HepG2 (cell line): ENCODE data around the gene TTLL4. TPM values are rescaled to one million over a fixed set of nuclear protein-coding genes. Genes with fewer than 3 reads are reported as not detected.

ENCODE experiments used
- CENPBD1 ChIP-seq: sonication (generic); formaldehyde crosslinking; IDR thresholded peaks from 2 replicates; pipeline ENCODE4 v1.8.0; 2022; ENCODE audit warnings: missing genetic modification reagents, low read depth, mild to moderate bottlenecking, borderline replicate concordance
- FIP1L1 ChIP-seq: fragments of 200-400 bp; formaldehyde crosslinking; IDR thresholded peaks from 2 replicates; pipeline ENCODE4 v1.6.1; 2018; ENCODE audit warnings: low read depth, mild to moderate bottlenecking, low read length, moderate library complexity, borderline replicate concordance; ENCODE audit not compliant: insufficient read depth
- GTF3A ChIP-seq: sonication (generic); formaldehyde crosslinking; conservative IDR thresholded peaks from 2 replicates; pipeline ENCODE4 v1.4.0; 2020; ENCODE audit warnings: mild to moderate bottlenecking, missing genetic modification reagents
- HNRNPH1 ChIP-seq: fragments of 200-400 bp; formaldehyde crosslinking; optimal IDR thresholded peaks from 2 replicates; pipeline ENCODE3; 2017; ENCODE audit warnings: mild to moderate bottlenecking, low read depth, low read length
- KLF15 ChIP-seq: sonication (generic); formaldehyde crosslinking; IDR thresholded peaks from 2 replicates; pipeline ENCODE4 v1.8.1; 2023; ENCODE audit warnings: borderline replicate concordance, mild to moderate bottlenecking, inconsistent platforms, missing genetic modification reagents, mixed read lengths
- KLF9 ChIP-seq: IDR thresholded peaks from 2 replicates; pipeline ENCODE4 v1.6.1; 2016; ENCODE audit warnings: low read depth
- NONO ChIP-seq, 2 experiments: fragments of 450-650 bp in 1 of 2; sonication (generic) in 1 of 2; formaldehyde crosslinking in 1 of 2; IDR thresholded peaks in 1 of 2; conservative IDR thresholded peaks in 1 of 2; 2 replicates each; pipeline versions ENCODE4 v1.6.1 to v1.8.0; 2017 to 2022; ENCODE audit warnings: mild to moderate bottlenecking in 1 of 2, missing genetic modification reagents in 1 of 2, moderate library complexity in 1 of 2
- POLR2G ChIP-seq: fragments of 200-400 bp; formaldehyde crosslinking; IDR thresholded peaks from 2 replicates; pipeline ENCODE4 v1.6.1; 2018; ENCODE audit warnings: mild to moderate bottlenecking, low read depth, low read length, moderate library complexity
- PRDM15 ChIP-seq: sonication (generic); formaldehyde crosslinking; IDR thresholded peaks from 2 replicates; pipeline ENCODE4 v1.4.0; 2020; ENCODE audit warnings: missing genetic modification reagents
- RFXANK ChIP-seq: IDR thresholded peaks from 2 replicates; pipeline ENCODE4 v1.6.1; 2016
- SMARCC2 ChIP-seq: fragments of 450-650 bp; IDR thresholded peaks from 2 replicates; pipeline ENCODE4 v1.6.1; 2017; ENCODE audit warnings: antibody characterized with exemption, mild to moderate bottlenecking
- USF2 ChIP-seq, 2 experiments: sonication (generic) in 1 of 2; formaldehyde crosslinking in 1 of 2; IDR thresholded peaks; 2 replicates each; pipeline versions ENCODE4 v1.5.1 to v1.6.1; 2011 to 2020; ENCODE audit warnings: borderline replicate concordance in 1 of 2, low read depth in 1 of 2, low read length in 1 of 2, mild to moderate bottlenecking in 1 of 2, missing genetic modification reagents in 1 of 2, moderate library complexity in 1 of 2
- ZEB1 ChIP-seq: IDR thresholded peaks from 2 replicates; pipeline ENCODE4 v1.6.1; 2012; ENCODE audit warnings: mild to moderate bottlenecking, low read depth, inconsistent platforms; ENCODE audit not compliant: insufficient replicate concordance
- ZKSCAN5 ChIP-seq: sonication (generic); formaldehyde crosslinking; IDR thresholded peaks from 2 replicates; pipeline ENCODE4 v1.5.1; 2020; ENCODE audit warnings: mild to moderate bottlenecking, missing genetic modification reagents
- ZNF20 ChIP-seq: sonication (generic); formaldehyde crosslinking; IDR thresholded peaks from 2 replicates; pipeline ENCODE4 v1.4.0; 2020; ENCODE audit warnings: mild to moderate bottlenecking, moderate library complexity, missing genetic modification reagents
- ZNF256 ChIP-seq: sonication (generic); formaldehyde crosslinking; conservative IDR thresholded peaks from 2 replicates; pipeline ENCODE4 v1.4.0; 2020; ENCODE audit warnings: missing genetic modification reagents
- ZNF3 ChIP-seq: IDR thresholded peaks from 2 replicates; pipeline ENCODE4 v1.7.0; 2017; ENCODE audit warnings: inconsistent platforms
- ZNF30 ChIP-seq: sonication (generic); formaldehyde crosslinking; IDR thresholded peaks from 2 replicates; pipeline ENCODE4 v1.5.0; 2020; ENCODE audit warnings: mild to moderate bottlenecking, missing genetic modification reagents
- ZNF335 ChIP-seq: sonication (generic); formaldehyde crosslinking; IDR thresholded peaks from 2 replicates; pipeline ENCODE4 v1.4.0; 2020; ENCODE audit warnings: missing genetic modification reagents
- ZNF703 ChIP-seq: sonication (generic); formaldehyde crosslinking; IDR thresholded peaks from 2 replicates; pipeline ENCODE4 v1.5.1; 2020; ENCODE audit warnings: missing genetic modification reagents, mild to moderate bottlenecking, moderate library complexity, borderline replicate concordance
- polyA plus RNA-seq, 8 experiments: library from polyadenylated mRNA; depleted of rRNA in 3 of 8; stranded (reverse) in 7 of 8; unstranded in 1 of 8; fragments of >200 nt; fragmentation: Illumina TruSeq in 4 of 8; extraction: Trizol in 4 of 8; gene quantifications; 2 replicates each; pipeline versions ENCODE4 v1.2.1 to v1.2.3, GENCODE V29; 2011 to 2016; ENCODE audit warnings: low read depth in 4 of 8, missing spikeins in 1 of 8, mixed read lengths in 1 of 8; ENCODE audit not compliant: insufficient read depth in 1 of 8
- total RNA-seq, 5 experiments: library from RNA; depleted of rRNA; stranded (reverse); fragments of >200 nt; fragmentation: Illumina TruSeq; extraction: Trizol; gene quantifications; 2 replicates each; pipeline ENCODE4 v1.2.3, GENCODE V29; 2016; ENCODE audit warnings: low read depth in 1 of 5
- TF ChIP-seq, protein P1 (sequence below): sonication (generic); formaldehyde crosslinking; IDR thresholded peaks from 2 replicates; pipeline ENCODE4 v1.8.0; 2022; ENCODE audit warnings: missing genetic modification reagents, mild to moderate bottlenecking, borderline replicate concordance

The TTLL4 gene
- total and polyA plus RNA-seq, 2 of the 13 experiments (the other 11 are each of a cell fraction or from before 2014, with no cell fraction given), result 77.5 to 84.6 TPM

DNA sequence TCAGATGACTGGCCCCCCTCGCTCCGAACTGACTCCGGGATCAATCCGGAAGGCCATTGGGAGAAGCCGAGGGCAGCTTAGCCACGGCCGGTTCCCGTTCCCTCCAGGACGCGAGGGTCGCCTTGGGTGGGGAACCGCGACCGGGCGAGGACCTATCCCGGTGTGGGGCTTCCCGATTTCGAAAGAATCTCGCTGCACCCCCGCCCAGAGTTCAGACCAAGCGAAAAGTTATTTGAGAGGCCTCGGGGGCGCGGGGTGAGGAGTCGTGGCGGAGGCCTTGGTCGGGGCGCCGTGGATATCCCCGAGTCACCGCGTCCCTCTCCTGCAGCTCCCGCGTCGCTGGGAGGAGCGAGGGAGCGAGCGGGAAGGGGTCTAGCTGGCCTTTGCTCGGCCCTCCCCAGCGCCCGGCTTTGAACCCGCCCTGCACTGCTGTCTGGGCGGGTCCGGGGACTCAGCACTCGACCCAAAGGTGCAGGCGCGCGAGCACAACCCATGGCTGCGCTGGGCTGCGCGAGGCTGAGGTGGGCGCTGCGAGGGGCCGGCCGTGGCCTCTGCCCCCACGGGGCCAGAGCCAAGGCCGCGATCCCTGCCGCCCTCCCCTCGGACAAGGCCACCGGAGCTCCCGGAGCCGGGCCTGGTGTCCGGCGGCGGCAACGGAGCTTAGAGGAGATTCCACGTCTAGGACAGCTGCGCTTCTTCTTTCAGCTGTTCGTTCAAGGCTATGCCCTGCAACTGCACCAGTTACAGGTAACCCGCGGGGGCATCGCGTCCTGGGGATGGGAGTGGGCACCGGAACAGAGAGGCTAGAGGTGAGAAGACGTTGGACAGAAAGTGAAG is 71.3 kb downstream of the TTLL4 start, which contains the start of gene CYP27A1 (continued):
- TF ChIP-seq PRDM15 (CRISPR knock-in tag), result peak; percentile 72
- peak; percentile 42 for TF ChIP-seq ZEB1
- TF ChIP-seq ZNF335, result no peak
- 0 out of 2 replicates have a peak, but pooled peaks have one; percentile 33 for TF ChIP-seq ZKSCAN5 (CRISPR knock-in tag)
- TF ChIP-seq HNRNPH1, result peak; percentile 20
- TF ChIP-seq RFXANK, result no peak
- TF ChIP-seq ZNF3 (CRISPR knock-in tag), result no peak
- TF ChIP-seq ZNF703 (CRISPR knock-in tag), result peak; percentile 42; the same call in 1 of the 2 replicates
- 0 out of 2 replicates have a peak, but pooled peaks have one; percentile 76 for TF ChIP-seq GTF3A (CRISPR knock-in tag)
- TF ChIP-seq ZNF30 (CRISPR knock-in tag), result no peak
- peak; percentile 40; the same call in 1 of the 2 replicates for TF ChIP-seq KLF15 (CRISPR knock-in tag)
- TF ChIP-seq FIP1L1, result 0 out of 2 replicates have a peak, but pooled peaks have one; percentile 54
- TF ChIP-seq ZNF20, result no peak
- no peak for TF ChIP-seq USF2 (IDR thresholded peaks at IDR 0.05; ENCODE audit: low read depth, low read length)
- TF ChIP-seq USF2 (CRISPR knock-in tag; IDR thresholded peaks at IDR 0.05; ENCODE audit: borderline replicate concordance), result no peak; the same call in 1 of the 2 replicates
- TF ChIP-seq, protein P1, sequence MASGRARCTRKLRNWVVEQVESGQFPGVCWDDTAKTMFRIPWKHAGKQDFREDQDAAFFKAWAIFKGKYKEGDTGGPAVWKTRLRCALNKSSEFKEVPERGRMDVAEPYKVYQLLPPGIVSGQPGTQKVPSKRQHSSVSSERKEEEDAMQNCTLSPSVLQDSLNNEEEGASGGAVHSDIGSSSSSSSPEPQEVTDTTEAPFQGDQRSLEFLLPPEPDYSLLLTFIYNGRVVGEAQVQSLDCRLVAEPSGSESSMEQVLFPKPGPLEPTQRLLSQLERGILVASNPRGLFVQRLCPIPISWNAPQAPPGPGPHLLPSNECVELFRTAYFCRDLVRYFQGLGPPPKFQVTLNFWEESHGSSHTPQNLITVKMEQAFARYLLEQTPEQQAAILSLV (CRISPR knock-in tag), result peak; percentile 99; the same call in 1 of the 2 replicates
- TF ChIP-seq CENPBD1 (CRISPR knock-in tag), result no peak
- TF ChIP-seq SMARCC2, result no peak
- TF ChIP-seq NONO (IDR thresholded peaks at IDR 0.05), result no peak
- TF ChIP-seq NONO (CRISPR knock-in tag; conservative IDR thresholded peaks at IDR 0.05), result peak; percentile 98
- peak; percentile 77; the same call in 1 of the 2 replicates for TF ChIP-seq KLF9 (CRISPR knock-in tag)
- TF ChIP-seq ZNF256 (CRISPR knock-in tag), result peak; percentile 89; the same call in 1 of the 2 replicates
- TF ChIP-seq POLR2G, result peak; percentile 97
